HG02852 (cell line): ENCODE data around the gene SLC6A15.

ENCODE experiments used
- ATAC-seq: cut with Tn5 transposase; IDR thresholded peaks from one replicate; pipeline ENCODE4 v1.9.1; 2021; ENCODE audit warnings: mild to moderate bottlenecking, moderate library complexity; ENCODE audit not compliant: unreplicated experiment

The SLC6A15 gene

GRCh38 chr12:84810611-84811010 is 102.0 kb downstream of the SLC6A15 start:
- ATAC-seq: no peak
